Activated T-helper 17 cell treated with anti-CD3 and anti-CD28 coated beads, Interleukin-2, amount 50 U/mL, for 72 hours (primary cell): ENCODE measurements around the gene MAB21L2. TPM values are rescaled to one million over a fixed set of nuclear protein-coding genes. Genes with fewer than 3 reads are reported as not detected.

Source experiments
- ATAC-seq: fragments of 150-1000 bp; cut with Tn5 transposase; replicated peaks from 2 replicates; pipeline ENCODE4 v1.10.0; 2021; ENCODE audit warnings: mild to moderate bottlenecking, moderate library complexity
- H3K27ac Mint-ChIP-seq: one replicate; pipeline ENCODE4 v1.8.0; 2022; ENCODE audit warnings: mixed read lengths
- H3K27me3 Mint-ChIP-seq: one replicate; pipeline ENCODE4 v1.8.0; 2022; ENCODE audit warnings: mixed read lengths
- H3K36me3 Mint-ChIP-seq: one replicate; pipeline ENCODE4 v1.8.0; 2022; ENCODE audit warnings: low read depth, mild to moderate bottlenecking, mixed read lengths
- H3K4me1 Mint-ChIP-seq: one replicate; pipeline ENCODE4 v1.8.0; 2022; ENCODE audit warnings: mixed read lengths
- H3K4me3 Mint-ChIP-seq: one replicate; pipeline ENCODE4 v1.8.0; 2022; ENCODE audit warnings: mild to moderate bottlenecking, mixed read lengths
- H3K9me3 Mint-ChIP-seq: one replicate; pipeline ENCODE4 v1.8.0; 2022; ENCODE audit warnings: mixed read lengths
- total RNA-seq, 2 donors: library from RNA; stranded (reverse); gene quantifications; one replicate each; pipeline ENCODE4 v1.2.3, GENCODE V29; 2022

Gene MAB21L2
- total RNA-seq, 2 donors from 2014 or later: not detected

DNA sequence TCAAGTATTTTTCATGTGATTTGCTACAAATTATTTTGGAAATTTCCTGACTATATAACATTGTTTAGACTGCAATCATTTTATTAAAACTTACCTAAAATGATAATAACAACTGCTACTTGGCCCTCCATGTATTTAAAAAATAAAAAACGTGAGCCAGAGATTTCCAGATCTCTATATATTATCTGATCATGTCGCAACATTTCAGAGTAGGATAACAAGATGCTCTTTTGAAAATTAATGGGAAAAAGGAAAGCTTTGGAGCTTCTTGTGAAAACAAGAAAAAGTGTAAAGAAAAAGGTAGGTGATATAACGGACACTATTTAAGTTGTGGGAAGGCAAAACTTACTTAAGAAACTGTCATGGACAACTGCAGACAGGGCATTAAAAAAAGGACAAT, 14.9 kb upstream of the MAB21L2 start:
- peaks cover 42% of the 10 kb centered on the region for H3K36me3 Mint-ChIP-seq
- H3K4me1 Mint-ChIP-seq: peaks cover 5% of the 10 kb centered on the region
- H3K27me3 Mint-ChIP-seq: no peaks in the 10 kb centered on the region
- H3K4me3 Mint-ChIP-seq: no peak overlapping the region
- peaks cover 3% of the 10 kb centered on the region for H3K9me3 Mint-ChIP-seq
- no peak for ATAC-seq
- no peak overlapping the region for H3K27ac Mint-ChIP-seq

DNA sequence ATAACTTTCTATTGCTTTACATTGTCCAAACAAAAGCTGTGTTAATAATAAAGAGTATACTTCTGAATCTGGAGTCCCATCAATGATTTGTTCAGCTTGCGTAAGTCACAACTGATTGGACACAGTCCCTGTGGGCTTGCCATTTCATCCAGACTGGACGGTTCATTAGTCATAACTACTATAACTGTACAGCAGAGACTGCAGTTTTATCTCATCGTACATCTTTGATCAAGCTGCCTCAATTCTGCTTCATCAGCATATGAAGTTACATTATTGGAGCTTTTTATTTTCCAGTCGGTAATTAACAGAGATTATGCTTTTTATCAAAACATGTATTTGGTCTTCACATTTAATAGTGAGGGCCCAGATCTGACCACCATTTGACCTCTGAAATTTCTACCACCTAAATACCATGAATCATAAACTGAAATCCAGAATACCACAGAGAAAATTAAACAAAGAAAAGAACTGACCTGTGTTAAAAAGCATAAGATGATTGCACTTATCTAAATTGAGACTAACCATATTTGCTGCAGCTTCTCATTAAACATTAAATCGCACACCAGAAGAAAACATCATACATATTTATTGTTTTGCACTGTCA, 12.5 kb upstream of the MAB21L2 start:
- H3K9me3 Mint-ChIP-seq: peaks cover 3% of the 10 kb centered on the region
- peaks cover 2% of the 10 kb centered on the region for H3K4me1 Mint-ChIP-seq
- no peak for ATAC-seq
- peaks cover 37% of the 10 kb centered on the region for H3K36me3 Mint-ChIP-seq
- H3K27me3 Mint-ChIP-seq: no peaks in the 10 kb centered on the region
- H3K4me3 Mint-ChIP-seq: no peak overlapping the region
- no peak overlapping the region for H3K27ac Mint-ChIP-seq

DNA sequence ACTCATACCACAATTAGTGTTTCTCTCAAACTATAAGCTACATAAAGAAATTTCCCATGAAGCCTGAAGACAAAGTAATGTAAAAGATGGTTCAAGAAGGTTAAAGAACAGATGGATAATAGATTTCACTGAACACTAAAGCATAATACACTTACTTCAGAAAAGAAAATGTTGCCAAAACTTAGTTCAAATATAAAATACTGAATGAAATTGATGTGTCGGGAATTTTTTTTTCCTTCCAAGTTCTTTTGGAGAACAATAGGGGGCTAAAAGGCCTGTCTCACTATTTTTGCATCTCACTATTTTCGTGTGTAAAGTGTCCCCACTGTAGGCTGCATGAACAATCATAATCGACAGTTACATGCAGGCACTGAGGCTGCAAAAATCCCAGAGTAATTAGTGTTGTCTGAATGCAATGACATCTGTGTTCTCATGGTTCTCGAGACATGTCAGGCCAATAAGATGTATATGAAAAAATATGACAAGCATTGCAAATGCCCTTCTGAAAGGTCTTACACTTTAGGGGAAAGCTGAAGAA, 11.9 kb upstream of the MAB21L2 start:
- peaks cover 31% of the 10 kb centered on the region for H3K36me3 Mint-ChIP-seq
- H3K4me3 Mint-ChIP-seq: no peak overlapping the region
- H3K4me1 Mint-ChIP-seq: no peaks in the 10 kb centered on the region
- no peak overlapping the region for H3K27ac Mint-ChIP-seq
- no peak for ATAC-seq
- H3K9me3 Mint-ChIP-seq: peaks cover under 1% of the 10 kb centered on the region
- H3K27me3 Mint-ChIP-seq: no peaks in the 10 kb centered on the region

DNA sequence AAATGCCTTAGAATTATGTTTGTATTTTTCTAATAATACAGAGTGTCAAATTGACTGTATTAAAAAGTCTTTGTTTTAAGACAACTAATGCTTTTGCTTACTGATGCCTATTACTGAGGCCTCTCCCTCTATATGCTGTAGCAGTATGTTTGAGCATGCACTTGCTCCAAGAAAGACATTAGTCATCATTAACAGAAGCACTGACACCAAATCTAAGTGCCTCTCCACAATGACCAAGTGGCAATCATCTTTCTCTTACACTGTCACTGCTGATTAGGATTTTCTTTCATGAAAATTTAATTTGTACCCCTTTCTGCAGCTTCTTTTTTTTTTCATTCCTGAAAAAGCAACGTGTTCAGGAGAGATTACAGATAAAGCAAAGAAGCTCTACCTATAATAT, 11.1 kb upstream of the MAB21L2 start:
- Mint-ChIP-seq H3K9me3 (no peaks in the 10 kb centered on the region), H3K27me3 (no peaks in the 10 kb centered on the region), H3K4me3 (no peak overlapping the region), H3K36me3 (peaks cover 29% of the 10 kb centered on the region), H3K27ac (no peak overlapping the region), H3K4me1 (no peaks in the 10 kb centered on the region)
- ATAC-seq: no peak

DNA sequence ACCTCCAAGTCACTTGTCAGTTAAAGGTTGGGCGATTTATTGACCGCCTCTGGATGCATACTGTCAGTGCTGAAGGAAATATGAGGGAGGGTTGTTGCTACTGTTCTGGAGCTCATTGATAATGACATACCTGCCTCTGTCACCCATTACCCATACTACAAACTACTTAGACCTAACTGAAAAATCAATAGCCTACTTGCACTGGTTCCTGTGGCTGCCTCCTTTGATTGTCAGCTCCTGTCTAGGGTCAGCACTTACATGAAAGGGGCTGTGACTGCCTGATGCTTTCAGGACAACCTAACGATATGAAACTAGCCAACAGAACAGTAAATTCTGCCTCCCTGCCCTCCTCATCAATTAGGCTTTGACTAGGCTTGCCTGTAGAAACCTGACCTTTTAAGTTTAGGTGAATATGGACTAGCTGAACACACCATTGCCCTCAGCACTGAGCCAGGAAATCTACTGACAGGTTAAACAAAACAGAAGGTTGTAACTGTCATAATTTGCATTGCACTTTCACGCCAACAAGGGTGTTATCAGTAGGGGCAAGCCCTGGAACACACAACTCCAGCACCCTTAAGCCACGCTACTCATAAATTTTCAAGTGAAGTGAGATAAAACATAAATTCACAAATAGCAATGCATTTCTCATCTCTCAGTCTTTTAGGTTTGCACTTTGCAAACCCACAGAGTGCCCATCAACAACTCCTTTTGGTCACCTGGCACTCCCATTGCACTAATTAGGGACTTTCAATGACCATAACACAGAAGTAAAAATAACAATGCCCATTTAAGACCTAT, 9.0 kb upstream of the MAB21L2 start:
- no peaks in the 10 kb centered on the region for H3K4me1 Mint-ChIP-seq
- H3K27ac Mint-ChIP-seq: no peak overlapping the region
- no peak overlapping the region for H3K4me3 Mint-ChIP-seq
- no peaks in the 10 kb centered on the region for H3K27me3 Mint-ChIP-seq
- no peak for ATAC-seq
- H3K9me3 Mint-ChIP-seq: no peaks in the 10 kb centered on the region
- peaks cover 18% of the 10 kb centered on the region for H3K36me3 Mint-ChIP-seq

DNA sequence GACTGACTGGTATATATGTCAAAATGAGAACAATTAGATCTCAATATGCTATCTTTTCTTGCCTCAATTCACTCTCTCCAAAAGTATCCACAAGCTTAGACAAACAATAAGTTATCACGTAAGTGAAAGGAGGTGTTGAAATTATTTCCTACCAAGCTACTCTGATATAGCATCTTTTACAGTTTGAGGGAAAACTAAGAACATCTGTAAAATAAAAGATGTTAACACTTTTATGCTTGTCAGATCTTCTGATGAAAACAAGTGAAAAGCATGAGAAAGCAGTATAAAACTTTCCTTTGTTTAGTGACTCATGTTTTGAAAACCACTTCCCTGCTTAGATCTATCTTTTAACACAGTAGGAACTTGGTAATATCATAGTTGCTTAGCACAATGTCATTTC, 8.4 kb upstream of the MAB21L2 start:
- Mint-ChIP-seq H3K27ac (no peak overlapping the region), H3K9me3 (no peaks in the 10 kb centered on the region), H3K36me3 (peaks cover 18% of the 10 kb centered on the region), H3K4me1 (no peaks in the 10 kb centered on the region), H3K27me3 (no peaks in the 10 kb centered on the region), H3K4me3 (no peak overlapping the region)
- no peak for ATAC-seq

DNA sequence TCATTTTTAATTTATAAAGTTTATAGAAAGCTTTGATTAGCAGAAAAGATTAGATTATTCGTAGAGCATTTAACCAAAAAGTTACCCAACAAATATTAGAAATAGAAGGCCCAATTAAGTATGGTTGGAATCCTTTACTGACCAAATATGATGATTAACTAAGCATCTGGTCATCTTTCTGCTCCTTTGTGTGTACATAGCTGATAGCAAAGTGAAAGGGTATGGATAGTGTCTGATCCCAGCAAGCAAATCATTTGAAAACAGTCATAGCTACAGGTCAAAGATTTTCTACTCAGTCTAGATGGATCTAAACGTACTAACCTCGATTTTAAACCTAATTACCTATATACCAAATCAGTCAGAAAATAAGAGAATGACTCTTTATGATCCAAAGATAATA, 7.3 kb upstream of the MAB21L2 start:
- Mint-ChIP-seq H3K36me3 (peaks cover 25% of the 10 kb centered on the region), H3K9me3 (no peaks in the 10 kb centered on the region), H3K27ac (no peak overlapping the region), H3K4me3 (no peak overlapping the region), H3K4me1 (peaks cover 6% of the 10 kb centered on the region), H3K27me3 (no peaks in the 10 kb centered on the region)
- ATAC-seq: no peak

DNA sequence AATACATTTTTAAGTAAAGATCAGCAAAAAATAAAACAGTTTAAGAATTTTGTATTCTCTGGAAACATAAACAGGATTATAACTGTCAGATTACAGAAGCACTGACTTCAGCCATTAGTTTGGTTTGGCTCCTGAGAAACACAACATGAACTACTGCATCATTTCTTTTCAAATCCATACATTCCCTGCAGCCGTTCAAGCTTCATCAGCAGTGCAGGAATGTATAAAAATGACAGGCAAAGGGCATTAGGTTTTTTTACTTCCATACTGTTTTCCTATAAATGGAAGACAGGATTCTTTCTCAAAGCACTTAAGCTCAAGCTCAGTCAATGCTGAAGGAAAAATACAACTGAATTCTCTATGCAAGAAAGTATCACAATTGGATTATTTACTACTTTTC, 4.2 kb upstream of the MAB21L2 start:
- Mint-ChIP-seq H3K4me3 (no peak overlapping the region), H3K4me1 (peaks cover 6% of the 10 kb centered on the region), H3K27ac (no peak overlapping the region), H3K9me3 (no peaks in the 10 kb centered on the region), H3K27me3 (no peaks in the 10 kb centered on the region), H3K36me3 (peaks cover 41% of the 10 kb centered on the region)
- no peak for ATAC-seq

DNA sequence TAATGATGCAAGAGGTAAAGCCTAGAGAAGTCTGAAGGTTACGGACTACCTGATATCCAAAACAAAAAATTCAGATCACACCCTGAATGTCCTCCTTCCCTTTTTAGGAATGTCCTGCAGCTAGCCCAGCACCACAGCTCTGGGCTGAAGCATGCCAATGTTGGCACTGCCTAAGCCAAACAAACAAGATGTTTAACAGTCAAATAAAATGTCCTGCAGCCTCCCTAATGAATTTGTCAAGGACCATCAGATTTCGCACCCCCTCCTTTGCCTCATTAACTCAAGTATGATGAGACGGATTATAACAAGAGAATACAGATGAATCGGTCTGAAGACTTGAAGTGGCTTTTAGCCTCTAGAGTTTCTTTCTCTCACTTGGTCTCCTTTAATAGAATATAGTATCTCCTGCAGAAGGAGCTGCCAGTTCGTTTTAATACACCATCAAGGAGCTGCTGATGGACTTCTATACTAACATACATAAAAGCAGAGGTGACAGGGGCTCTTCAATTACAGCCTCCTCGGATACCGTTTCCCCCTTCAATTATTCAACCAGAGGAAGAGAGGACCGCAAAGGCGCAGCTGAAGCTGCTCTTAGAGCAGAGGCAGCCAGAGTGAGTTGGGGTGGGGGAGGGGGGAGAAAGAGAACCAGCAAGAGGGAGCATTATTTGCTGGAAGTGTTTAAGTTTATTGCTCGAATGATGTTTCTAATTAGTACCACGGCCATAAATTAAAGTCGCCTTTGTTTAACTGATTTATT, 3.0 kb upstream of the MAB21L2 start:
- Mint-ChIP-seq H3K4me1 (peaks cover 6% of the 10 kb centered on the region), H3K36me3 (peaks cover 51% of the 10 kb centered on the region), H3K27me3 (no peaks in the 10 kb centered on the region), H3K9me3 (no peaks in the 10 kb centered on the region), H3K4me3 (no peak overlapping the region), H3K27ac (no peak overlapping the region)
- no peak for ATAC-seq

DNA sequence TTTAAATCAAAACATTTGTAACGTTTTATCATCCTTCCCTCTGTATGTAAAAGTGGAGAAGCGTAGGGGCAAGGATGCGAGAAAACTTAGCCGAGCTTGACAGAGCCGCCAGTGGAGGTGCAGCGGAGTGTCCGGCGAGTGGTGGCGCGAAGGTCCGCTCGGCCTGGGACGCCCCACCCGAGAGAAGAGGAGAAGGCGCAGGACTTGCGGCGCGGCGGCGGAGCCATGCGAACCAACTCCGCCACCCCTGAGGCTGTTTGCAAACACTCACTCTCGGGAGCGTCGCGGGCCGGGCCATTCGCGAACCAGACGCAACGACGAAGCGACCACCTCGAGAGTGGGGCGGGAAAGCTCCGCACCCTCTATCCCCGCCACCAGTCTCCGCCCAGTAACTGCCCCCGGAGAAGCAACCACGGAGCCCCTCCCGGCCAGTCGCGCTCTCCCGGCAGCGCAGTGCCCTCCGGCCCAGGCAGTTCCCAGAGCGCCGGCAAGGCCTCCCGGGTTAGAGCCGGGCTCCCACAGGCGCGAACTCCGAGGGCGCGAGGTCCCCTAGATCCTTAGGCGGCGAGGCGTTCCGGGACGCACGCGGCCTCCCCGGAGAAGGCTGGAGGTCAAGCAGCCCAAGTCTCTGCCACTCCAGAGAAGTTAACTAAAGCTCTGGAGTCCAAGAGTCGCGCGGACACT, 2.3 kb upstream of the MAB21L2 start:
- Mint-ChIP-seq H3K4me1 (peaks cover 6% of the 10 kb centered on the region), H3K27ac (no peak overlapping the region), H3K27me3 (no peaks in the 10 kb centered on the region), H3K36me3 (peaks cover 59% of the 10 kb centered on the region), H3K4me3 (no peak overlapping the region), H3K9me3 (no peaks in the 10 kb centered on the region)
- no peak for ATAC-seq

DNA sequence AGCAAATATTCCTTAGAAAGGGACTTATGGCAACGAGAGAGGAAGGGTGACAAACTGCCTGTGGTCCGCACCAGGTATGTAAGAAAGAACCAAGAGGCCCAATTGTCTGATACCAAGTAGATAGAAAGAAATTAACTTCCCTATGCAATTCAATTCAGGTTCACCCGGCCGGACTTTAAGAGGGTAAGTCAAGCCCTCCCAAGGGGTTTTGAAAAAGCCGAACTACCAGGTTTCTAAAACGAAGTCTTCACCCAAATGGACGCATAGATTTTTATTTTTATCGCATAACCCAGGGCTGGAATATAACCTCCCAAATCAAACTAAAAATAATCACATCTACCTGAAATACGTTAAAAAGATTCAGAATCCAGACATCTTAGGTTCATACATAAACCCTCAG, 1.6 kb upstream of the MAB21L2 start:
- no peaks in the 10 kb centered on the region for H3K9me3 Mint-ChIP-seq
- H3K4me1 Mint-ChIP-seq: peaks cover 6% of the 10 kb centered on the region
- ATAC-seq: no peak
- no peaks in the 10 kb centered on the region for H3K27me3 Mint-ChIP-seq
- H3K4me3 Mint-ChIP-seq: no peak overlapping the region
- no peak overlapping the region for H3K27ac Mint-ChIP-seq
- peaks cover 64% of the 10 kb centered on the region for H3K36me3 Mint-ChIP-seq

DNA sequence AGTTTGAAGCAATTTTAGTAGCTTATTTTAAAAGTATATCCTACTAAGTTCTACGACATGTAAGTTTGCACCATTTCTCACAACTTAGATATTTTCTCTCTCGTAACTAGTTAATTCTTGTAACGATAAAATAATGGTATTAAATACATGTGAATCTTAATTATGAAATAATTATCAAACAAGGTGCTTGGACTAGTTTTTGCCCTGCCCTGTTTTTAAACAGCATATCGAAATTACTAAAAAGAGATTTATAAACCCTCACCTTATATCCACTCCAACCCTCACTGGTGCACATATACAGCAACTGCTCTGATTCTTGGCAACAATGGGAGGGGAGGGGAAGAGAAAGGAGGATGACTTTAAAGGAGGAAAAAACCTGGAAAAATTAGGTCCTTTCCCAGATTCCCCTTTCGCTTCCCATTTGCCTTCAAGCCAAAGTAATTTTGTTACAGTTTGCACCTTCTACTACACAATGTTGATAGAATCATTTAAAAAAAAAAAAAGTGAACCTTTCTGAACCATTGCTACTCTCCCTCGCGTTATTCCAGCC, 820 bp upstream of the MAB21L2 start:
- no peaks in the 10 kb centered on the region for H3K9me3 Mint-ChIP-seq
- H3K27me3 Mint-ChIP-seq: no peaks in the 10 kb centered on the region
- no peak overlapping the region for H3K4me3 Mint-ChIP-seq
- peaks cover 72% of the 10 kb centered on the region for H3K36me3 Mint-ChIP-seq
- ATAC-seq: no peak
- H3K4me1 Mint-ChIP-seq: peaks cover 6% of the 10 kb centered on the region
- H3K27ac Mint-ChIP-seq: no peak overlapping the region

DNA sequence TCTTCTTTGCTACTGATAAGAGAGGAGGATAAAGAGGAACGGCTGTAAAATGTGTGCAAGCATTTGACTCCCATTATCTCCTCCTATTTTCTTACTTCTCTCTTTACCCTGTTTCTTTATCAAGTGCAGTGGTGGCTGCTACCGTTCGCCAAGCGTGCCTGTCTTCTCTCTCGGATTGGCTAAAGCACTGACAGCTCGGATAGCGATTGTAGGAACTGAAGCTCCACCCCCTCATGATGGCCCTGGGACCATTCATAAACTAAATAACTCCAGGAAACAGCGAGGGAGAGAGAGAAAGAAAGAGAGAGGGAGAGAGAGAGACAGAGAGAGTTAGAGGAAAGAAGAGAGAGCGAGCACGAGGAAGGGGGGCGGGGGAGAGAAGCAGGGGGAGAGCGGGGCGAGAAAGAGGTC, 305 bp upstream of the MAB21L2 start:
- H3K27me3 Mint-ChIP-seq: no peaks in the 10 kb centered on the region
- ATAC-seq: no peak
- H3K4me3 Mint-ChIP-seq: no peak overlapping the region
- H3K36me3 Mint-ChIP-seq: peaks cover 77% of the 10 kb centered on the region
- H3K27ac Mint-ChIP-seq: no peak overlapping the region
- H3K4me1 Mint-ChIP-seq: peaks cover 6% of the 10 kb centered on the region
- no peaks in the 10 kb centered on the region for H3K9me3 Mint-ChIP-seq

DNA sequence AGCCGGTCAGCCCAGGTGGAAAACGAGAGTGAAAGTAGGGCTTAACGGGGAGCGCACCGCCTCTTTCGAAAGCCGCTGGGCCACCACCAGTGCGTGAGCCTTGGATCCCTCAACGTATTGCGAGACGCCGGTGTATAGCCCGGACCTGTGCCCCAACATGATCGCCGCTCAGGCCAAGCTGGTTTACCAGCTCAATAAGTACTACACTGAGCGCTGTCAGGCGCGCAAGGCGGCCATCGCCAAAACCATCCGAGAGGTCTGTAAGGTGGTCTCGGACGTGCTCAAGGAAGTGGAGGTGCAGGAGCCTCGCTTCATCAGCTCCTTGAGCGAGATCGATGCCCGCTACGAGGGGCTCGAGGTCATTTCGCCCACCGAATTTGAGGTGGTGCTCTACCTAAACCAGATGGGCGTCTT, 929 bp downstream of the MAB21L2 start:
- Mint-ChIP-seq H3K36me3 (peaks cover 89% of the 10 kb centered on the region), H3K27me3 (no peaks in the 10 kb centered on the region), H3K9me3 (no peaks in the 10 kb centered on the region), H3K27ac (no peak overlapping the region), H3K4me1 (peaks cover 6% of the 10 kb centered on the region), H3K4me3 (no peak overlapping the region)
- ATAC-seq: no peak
